ENCODE results near the gene CCL16.

Gene CCL16

GRCh38 chr17:35936063-35936462 is 45.2 kb downstream of the CCL16 start:
- TF ChIP-seq ZNF274 (IDR thresholded peaks at IDR 0.05; ENCODE audit: low read depth, low read length), result no peak

GRCh38 chr17:35934760-35935159 is 46.5 kb downstream of the CCL16 start:
- no peak overlapping the region for H3K4me3 ChIP-seq (ENCODE audit: low read length)
- TF ChIP-seq ZNF274 (IDR thresholded peaks at IDR 0.05; ENCODE audit: low read depth, low read length), result no peak

More at GRCh38 chr17:35936063-35936462, 45.2 kb downstream of the CCL16 start:
- no peak overlapping the region for H3K4me3 ChIP-seq (ENCODE audit: low read length)

GRCh38 chr17:35932586-35932985 is 48.7 kb downstream of the CCL16 start:
- TF ChIP-seq ZNF274 (IDR thresholded peaks at IDR 0.05; ENCODE audit: low read depth, low read length), result no peak
- H3K4me3 ChIP-seq (ENCODE audit: low read length), result no peak overlapping the region

- no peak overlapping the region for H3K4me3 ChIP-seq (ENCODE audit: low read length)
- TF ChIP-seq ZNF274 (IDR thresholded peaks at IDR 0.05; ENCODE audit: low read depth, low read length), result no peak
Observed at GRCh38 chr17:35931794-35932425, 49.4 kb downstream of the CCL16 start.

- peak within 1 kb of the TSS; percentile 70 for H3K4me3 ChIP-seq (ENCODE audit: low read length)
- TF ChIP-seq ZNF274 (IDR thresholded peaks at IDR 0.05; ENCODE audit: low read depth, low read length), result no peak
Observed at GRCh38 chr17:35930211-35931065, 50.9 kb downstream of the CCL16 start, which contains the start of gene RDM1. Gene RDM1 (minus strand): TSS chr17:35930773. CDS start chr17:35930727, 46 bp downstream.

- no peak for TF ChIP-seq ZNF274 (IDR thresholded peaks at IDR 0.05; ENCODE audit: low read depth, low read length)
- no peak overlapping the region for H3K4me3 ChIP-seq (ENCODE audit: low read length)
Observed at GRCh38 chr17:35927714-35928113, 53.6 kb downstream of the CCL16 start.
